HUES48 (cell line): ENCODE results near the gene PCDHGA4.
"Not testable (repeated sequence)": the region's sequence is repeated elsewhere in the genome, so short reads cannot be mapped to it uniquely, and the experiment has no call there.

ENCODE experiments used
- H3K27ac ChIP-seq: one replicate; pipeline ENCODE4 v1.7.0; 2013; ENCODE audit warnings: low read depth, low read length, inconsistent platforms
- H3K27me3 ChIP-seq: 2 replicates; pipeline ENCODE4 v1.6.1; 2013; ENCODE audit warnings: mild to moderate bottlenecking, low read length; ENCODE audit not compliant: control insufficient read depth, insufficient read depth
- H3K36me3 ChIP-seq: 2 replicates; pipeline ENCODE4 v1.6.1; 2013; ENCODE audit warnings: low read length; ENCODE audit not compliant: control insufficient read depth, insufficient read depth
- H3K4me1 ChIP-seq: 2 replicates; pipeline ENCODE4 v1.6.1; 2013; ENCODE audit warnings: mild to moderate bottlenecking, low read length; ENCODE audit not compliant: control insufficient read depth, insufficient read depth
- H3K4me3 ChIP-seq: 2 replicates; pipeline ENCODE4 v1.5.1; 2013; ENCODE audit warnings: mild to moderate bottlenecking, low read depth, low read length
- H3K9ac ChIP-seq: 2 replicates; pipeline ENCODE4 v1.6.1; 2013; ENCODE audit warnings: mild to moderate bottlenecking, low read depth, low read length, moderate library complexity
- H3K9me3 ChIP-seq: 2 replicates; pipeline ENCODE4 v1.6.1; 2013; ENCODE audit warnings: low read length; ENCODE audit not compliant: control insufficient read depth, insufficient read depth

PCDHGA4 gene

GRCh38 chr5:141354900-141355469 lies at the start of gene PCDHGA4:
PCDHGA4 (plus strand) TSS chr5:141355021; CDS start chr5:141355108, 87 bp downstream.
- H3K36me3 ChIP-seq, result no peaks in the 10 kb centered on the region
- H3K27ac ChIP-seq, result no peak within 1 kb of the TSS
- no peaks in the 10 kb centered on the region for H3K27me3 ChIP-seq
- peaks cover 49% of the 10 kb centered on the region for H3K9me3 ChIP-seq
- no peak within 1 kb of the TSS for H3K9ac ChIP-seq
- no peak within 1 kb of the TSS for H3K4me3 ChIP-seq
- no peaks in the 10 kb centered on the region for H3K4me1 ChIP-seq

GRCh38 chr5:141306630-141307029 lies 48.2 kb upstream of the PCDHGA4 start:
- Histone ChIP-seq H3K36me3 (no peaks in the 10 kb centered on the region), H3K27ac (no peak overlapping the region), H3K4me1 (no peaks in the 10 kb centered on the region), H3K4me3 (no peak overlapping the region), H3K9me3 (peaks cover 29% of the 10 kb centered on the region), H3K9ac (no peak overlapping the region), H3K27me3 (no peaks in the 10 kb centered on the region)

GRCh38 chr5:141313711-141314110 lies 41.1 kb upstream of the PCDHGA4 start:
- Histone ChIP-seq H3K9ac (no peak overlapping the region), H3K27me3 (no peaks in the 10 kb centered on the region), H3K27ac (no peak overlapping the region), H3K4me3 (no peak overlapping the region), H3K4me1 (no peaks in the 10 kb centered on the region), H3K9me3 (peaks cover 20% of the 10 kb centered on the region), H3K36me3 (peaks cover 16% of the 10 kb centered on the region)

- H3K4me3 ChIP-seq, result not testable (repeated sequence)
- H3K36me3 ChIP-seq, result peaks cover 27% of the 10 kb centered on the region
Observed at GRCh38 chr5:141316963-141317362, 37.9 kb upstream of the PCDHGA4 start.

GRCh38 chr5:141319202-141319601 lies 35.6 kb upstream of the PCDHGA4 start:
- H3K27ac ChIP-seq, result no peak overlapping the region
- no peaks in the 10 kb centered on the region for H3K27me3 ChIP-seq
- H3K9ac ChIP-seq, result no peak overlapping the region
- no peaks in the 10 kb centered on the region for H3K4me1 ChIP-seq
- peak overlapping the region; percentile 97 for H3K4me3 ChIP-seq
- H3K9me3 ChIP-seq, result peaks cover 29% of the 10 kb centered on the region
- H3K36me3 ChIP-seq, result peaks cover 27% of the 10 kb centered on the region

More at GRCh38 chr5:141316963-141317362, 37.9 kb upstream of the PCDHGA4 start:
- H3K27ac ChIP-seq, H3K4me1 ChIP-seq, H3K9ac ChIP-seq, H3K27me3 ChIP-seq: not testable (repeated sequence)
- peaks cover 29% of the 10 kb centered on the region for H3K9me3 ChIP-seq

- peak overlapping the region; percentile 97 for H3K4me3 ChIP-seq
- H3K27ac ChIP-seq, result peak overlapping the region; percentile 97
- H3K36me3 ChIP-seq, result peaks cover 27% of the 10 kb centered on the region
- peak overlapping the region; percentile 99; the same call in 1 of the 2 replicates for H3K9ac ChIP-seq
- H3K27me3 ChIP-seq, result no peaks in the 10 kb centered on the region
- peaks cover 28% of the 10 kb centered on the region for H3K9me3 ChIP-seq
- H3K4me1 ChIP-seq, result no peaks in the 10 kb centered on the region
Observed at GRCh38 chr5:141319699-141320098, 35.1 kb upstream of the PCDHGA4 start.

GRCh38 chr5:141320225-141321169 lies 34.3 kb upstream of the PCDHGA4 start, which contains the start of gene TAF7:
TAF7 (minus strand) TSS chr5:141320784; CDS start chr5:141320044, 740 bp downstream.
- Histone ChIP-seq H3K36me3 (peaks cover 27% of the 10 kb centered on the region), H3K4me1 (no peaks in the 10 kb centered on the region), H3K9me3 (peaks cover 24% of the 10 kb centered on the region), H3K4me3 (peak within 1 kb of the TSS; percentile 97), H3K9ac (peak within 1 kb of the TSS; percentile 99), H3K27me3 (no peaks in the 10 kb centered on the region), H3K27ac (peak within 1 kb of the TSS; percentile 97)

GRCh38 chr5:141322261-141322660 lies 32.6 kb upstream of the PCDHGA4 start:
- H3K9ac ChIP-seq, result no peak overlapping the region
- H3K36me3 ChIP-seq, result peaks cover 21% of the 10 kb centered on the region
- H3K4me1 ChIP-seq, result no peaks in the 10 kb centered on the region
- no peaks in the 10 kb centered on the region for H3K27me3 ChIP-seq
- no peak overlapping the region for H3K27ac ChIP-seq
- H3K9me3 ChIP-seq, result peaks cover 24% of the 10 kb centered on the region
- H3K4me3 ChIP-seq, result no peak overlapping the region

- Histone ChIP-seq H3K4me3 (peak overlapping the region; percentile 37), H3K27ac (no peak overlapping the region), H3K36me3 (no peaks in the 10 kb centered on the region), H3K27me3 (no peaks in the 10 kb centered on the region), H3K4me1 (no peaks in the 10 kb centered on the region), H3K9me3 (no peaks in the 10 kb centered on the region; the same call in 1 of the 2 replicates), H3K9ac (peak overlapping the region; percentile 20; the same call in 1 of the 2 replicates)
Observed at GRCh38 chr5:141326088-141326854, 28.6 kb upstream of the PCDHGA4 start.

- Histone ChIP-seq H3K27ac (no peak overlapping the region), H3K36me3 (no peaks in the 10 kb centered on the region), H3K27me3 (no peaks in the 10 kb centered on the region), H3K4me3 (no peak overlapping the region), H3K4me1 (no peaks in the 10 kb centered on the region), H3K9me3 (peaks cover 9% of the 10 kb centered on the region), H3K9ac (no peak overlapping the region)
Observed at GRCh38 chr5:141328231-141328630, 26.6 kb upstream of the PCDHGA4 start.
